Measurements from ENCODE around the gene CAMK1D. TPM values are rescaled to one million over a fixed set of nuclear protein-coding genes. Genes with fewer than 3 reads are reported as not detected.

CAMK1D gene
- polyA plus RNA-seq, 1 experiment, result 1.1 TPM

GRCh38 chr10:12622691-12623090 lies 273.3 kb downstream of the CAMK1D start:
- Histone ChIP-seq H3K36me3 (ENCODE audit: control insufficient read depth, insufficient read depth, low read length) (no peaks in the 10 kb centered on the region), H3K27me3 (ENCODE audit: control insufficient read depth, insufficient read depth, low read length) (no peaks in the 10 kb centered on the region), H3K4me3 (ENCODE audit: low read depth, low read length) (no peak overlapping the region)
- TF ChIP-seq, protein P1, sequence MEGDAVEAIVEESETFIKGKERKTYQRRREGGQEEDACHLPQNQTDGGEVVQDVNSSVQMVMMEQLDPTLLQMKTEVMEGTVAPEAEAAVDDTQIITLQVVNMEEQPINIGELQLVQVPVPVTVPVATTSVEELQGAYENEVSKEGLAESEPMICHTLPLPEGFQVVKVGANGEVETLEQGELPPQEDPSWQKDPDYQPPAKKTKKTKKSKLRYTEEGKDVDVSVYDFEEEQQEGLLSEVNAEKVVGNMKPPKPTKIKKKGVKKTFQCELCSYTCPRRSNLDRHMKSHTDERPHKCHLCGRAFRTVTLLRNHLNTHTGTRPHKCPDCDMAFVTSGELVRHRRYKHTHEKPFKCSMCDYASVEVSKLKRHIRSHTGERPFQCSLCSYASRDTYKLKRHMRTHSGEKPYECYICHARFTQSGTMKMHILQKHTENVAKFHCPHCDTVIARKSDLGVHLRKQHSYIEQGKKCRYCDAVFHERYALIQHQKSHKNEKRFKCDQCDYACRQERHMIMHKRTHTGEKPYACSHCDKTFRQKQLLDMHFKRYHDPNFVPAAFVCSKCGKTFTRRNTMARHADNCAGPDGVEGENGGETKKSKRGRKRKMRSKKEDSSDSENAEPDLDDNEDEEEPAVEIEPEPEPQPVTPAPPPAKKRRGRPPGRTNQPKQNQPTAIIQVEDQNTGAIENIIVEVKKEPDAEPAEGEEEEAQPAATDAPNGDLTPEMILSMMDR (IDR thresholded peaks at IDR 0.05; ENCODE audit: insufficient read depth, low read depth, low read length), result no peak
- POLR2A ChIA-PET, result no interaction called here
- CTCF ChIA-PET, result no interaction called here
- no peak for DNase-seq (ENCODE audit: low read depth)

DNA sequence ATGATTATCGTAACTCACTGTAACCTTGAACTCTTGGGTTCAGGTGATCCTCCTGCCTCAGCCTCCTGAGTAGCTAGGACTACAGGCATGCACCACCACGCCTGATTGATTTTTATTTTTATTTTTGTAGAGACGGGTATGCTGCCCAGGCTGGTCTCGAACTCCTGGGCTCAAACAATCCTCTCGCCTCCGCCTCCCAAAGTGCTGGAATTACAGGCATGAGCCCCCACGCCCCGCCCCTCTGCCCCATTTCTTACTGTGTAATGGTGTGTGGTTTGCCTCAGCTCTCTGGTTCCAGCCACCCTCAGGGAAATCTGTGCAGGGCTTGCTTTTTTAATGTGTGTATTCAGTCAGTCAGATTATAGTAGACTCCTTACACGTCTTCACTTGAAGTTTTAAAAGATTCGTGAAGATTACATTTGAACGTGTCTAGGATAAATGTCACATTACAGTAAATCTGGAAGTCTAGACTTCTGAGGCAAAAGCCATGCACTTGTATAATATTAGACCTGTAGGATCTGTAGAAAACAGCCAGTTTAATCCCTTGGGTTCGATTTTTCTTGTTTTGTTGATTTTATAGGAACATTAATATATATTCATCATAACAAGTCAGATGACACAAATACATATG lies 276.2 kb downstream of the CAMK1D start:
- H3K4me3 ChIP-seq (ENCODE audit: low read depth, low read length), result no peak overlapping the region
- TF ChIP-seq, protein P1 (IDR thresholded peaks at IDR 0.05; ENCODE audit: insufficient read depth, low read depth, low read length), result no peak
- H3K27me3 ChIP-seq (ENCODE audit: control insufficient read depth, insufficient read depth, low read length), result no peaks in the 10 kb centered on the region
- ChIA-PET POLR2A (interaction anchor here (0.6 kb wide), 1 partner anchor 126 kb away, joined by 8 read pairs; no protein-coding TSS in a partner anchor), CTCF (interaction anchor here (0.8 kb wide), 1 partner anchor 15 kb away, joined by 3 read pairs; no protein-coding TSS in a partner anchor)
- H3K36me3 ChIP-seq (ENCODE audit: control insufficient read depth, insufficient read depth, low read length), result no peaks in the 10 kb centered on the region
- no peak for DNase-seq (ENCODE audit: low read depth)

DNA sequence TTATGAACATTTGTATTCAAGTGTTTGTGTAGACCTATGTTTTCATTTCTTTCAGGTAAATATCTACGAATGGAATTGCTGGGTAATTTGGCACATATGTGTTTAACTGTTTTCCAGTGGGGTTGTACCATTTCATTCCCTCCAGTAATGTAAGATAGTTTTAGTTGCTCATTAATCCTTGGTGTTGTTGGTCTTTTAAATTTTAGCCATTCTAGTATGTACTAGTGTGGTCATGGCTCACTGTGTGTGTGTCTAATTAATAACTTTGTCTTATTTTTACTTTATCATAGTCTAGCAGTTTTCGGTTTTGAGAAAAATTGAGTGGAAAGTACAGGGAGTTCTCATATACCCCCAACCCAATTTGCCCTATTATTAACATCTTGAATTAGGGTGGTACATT lies 278.8 kb downstream of the CAMK1D start:
- ChIA-PET CTCF (no interaction called here), POLR2A (no interaction called here)
- TF ChIP-seq, protein P1 (IDR thresholded peaks at IDR 0.05; ENCODE audit: insufficient read depth, low read depth, low read length), result no peak
- H3K27me3 ChIP-seq (ENCODE audit: control insufficient read depth, insufficient read depth, low read length), result no peaks in the 10 kb centered on the region
- no peak overlapping the region for H3K4me3 ChIP-seq (ENCODE audit: low read depth, low read length)
- no peak for DNase-seq (ENCODE audit: low read depth)
- H3K36me3 ChIP-seq (ENCODE audit: control insufficient read depth, insufficient read depth, low read length), result no peaks in the 10 kb centered on the region

- ChIA-PET POLR2A (no interaction called here), CTCF (interaction anchor here (1.8 to 2.0 kb wide), 2 partner anchors 10 to 27 kb away, joined by 3 to 5 read pairs; no protein-coding TSS in a partner anchor)
- no peaks in the 10 kb centered on the region for H3K36me3 ChIP-seq (ENCODE audit: control insufficient read depth, insufficient read depth, low read length)
- DNase-seq (ENCODE audit: low read depth), result no peak
- no peak overlapping the region for H3K4me3 ChIP-seq (ENCODE audit: low read depth, low read length)
- H3K27me3 ChIP-seq (ENCODE audit: control insufficient read depth, insufficient read depth, low read length), result no peaks in the 10 kb centered on the region
- TF ChIP-seq, protein P1 (IDR thresholded peaks at IDR 0.05; ENCODE audit: insufficient read depth, low read depth, low read length), result no peak
Observed at GRCh38 chr10:12628964-12629766, 279.8 kb downstream of the CAMK1D start.

GRCh38 chr10:12629767-12630165 lies 280.4 kb downstream of the CAMK1D start:
- TF ChIP-seq, protein P1 (IDR thresholded peaks at IDR 0.05; ENCODE audit: insufficient read depth, low read depth, low read length), result no peak
- Histone ChIP-seq H3K27me3 (ENCODE audit: control insufficient read depth, insufficient read depth, low read length) (no peaks in the 10 kb centered on the region), H3K36me3 (ENCODE audit: control insufficient read depth, insufficient read depth, low read length) (no peaks in the 10 kb centered on the region), H3K4me3 (ENCODE audit: low read depth, low read length) (no peak overlapping the region)
- ChIA-PET POLR2A (no interaction called here), CTCF (interaction anchor here (1.8 to 2.0 kb wide), 2 partner anchors 9 to 27 kb away, joined by 3 to 5 read pairs; no protein-coding TSS in a partner anchor)
- DNase-seq (ENCODE audit: low read depth), result no peak
